ENCODE data around the gene DAZAP1.

The DAZAP1 gene

DNA sequence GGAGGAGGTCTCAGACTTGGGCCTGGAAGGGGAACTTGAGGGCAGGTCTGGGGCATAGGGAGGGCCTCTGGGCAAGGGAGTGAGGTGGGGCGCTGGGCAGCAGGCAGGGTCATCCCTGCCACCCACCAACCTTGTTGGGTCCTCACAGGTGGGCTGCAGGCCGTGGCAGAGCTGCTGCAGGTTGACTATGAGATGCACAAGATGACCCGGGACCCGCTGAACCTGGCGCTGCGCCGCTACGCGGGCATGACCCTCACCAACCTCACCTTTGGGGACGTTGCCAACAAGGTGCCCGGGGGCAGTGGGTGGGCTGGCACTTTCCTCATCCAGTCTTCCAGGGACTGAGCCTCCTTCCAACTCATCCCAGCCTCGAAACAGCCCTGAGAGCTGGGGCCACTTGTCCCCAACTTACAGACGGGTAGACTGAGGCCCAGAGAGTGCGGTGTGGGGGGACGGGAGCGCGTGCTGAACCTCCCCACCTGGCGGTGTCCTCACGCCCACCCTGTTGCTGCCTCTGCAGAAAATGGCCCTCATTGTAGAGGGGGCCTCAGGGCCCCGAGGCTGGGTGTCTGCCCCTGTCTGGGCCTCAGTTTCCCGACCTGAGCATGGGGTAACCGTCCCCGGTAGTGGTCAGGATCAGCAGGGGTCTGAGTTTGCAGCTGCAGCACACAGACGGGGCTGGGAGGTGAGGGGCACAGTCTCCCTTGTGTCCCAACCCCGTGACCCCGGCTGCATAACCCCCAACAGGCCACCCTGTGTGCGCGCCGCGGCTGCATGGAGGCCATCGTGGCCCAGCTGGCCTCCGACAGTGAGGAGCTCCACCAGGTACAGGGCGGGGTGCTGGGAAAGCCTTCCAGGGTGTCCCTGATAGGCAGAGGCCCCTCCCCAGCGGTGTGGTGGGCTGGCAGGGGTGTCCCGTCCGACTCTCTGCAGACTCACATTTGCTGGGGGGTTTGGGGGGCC lies 52.9 kb downstream of the DAZAP1 start:
- no peak for DNase-seq

DNA sequence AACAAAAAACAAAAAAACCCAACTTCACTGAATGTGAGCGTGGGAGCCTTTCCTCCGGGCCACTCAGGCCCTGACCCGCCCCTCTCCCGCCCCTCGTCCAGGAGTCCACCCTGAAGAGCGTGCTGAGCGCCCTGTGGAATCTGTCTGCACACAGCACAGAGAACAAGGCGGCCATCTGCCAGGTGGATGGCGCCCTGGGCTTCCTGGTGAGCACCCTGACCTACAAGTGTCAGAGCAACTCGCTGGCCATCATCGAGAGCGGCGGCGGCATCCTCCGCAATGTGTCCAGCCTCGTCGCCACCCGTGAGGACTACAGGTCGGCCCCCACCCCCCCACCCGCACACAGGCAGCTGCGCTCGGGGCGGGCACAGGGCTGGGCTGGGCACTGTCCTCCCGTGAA lies 54.5 kb downstream of the DAZAP1 start:
- DNase-seq = no peak

DNA sequence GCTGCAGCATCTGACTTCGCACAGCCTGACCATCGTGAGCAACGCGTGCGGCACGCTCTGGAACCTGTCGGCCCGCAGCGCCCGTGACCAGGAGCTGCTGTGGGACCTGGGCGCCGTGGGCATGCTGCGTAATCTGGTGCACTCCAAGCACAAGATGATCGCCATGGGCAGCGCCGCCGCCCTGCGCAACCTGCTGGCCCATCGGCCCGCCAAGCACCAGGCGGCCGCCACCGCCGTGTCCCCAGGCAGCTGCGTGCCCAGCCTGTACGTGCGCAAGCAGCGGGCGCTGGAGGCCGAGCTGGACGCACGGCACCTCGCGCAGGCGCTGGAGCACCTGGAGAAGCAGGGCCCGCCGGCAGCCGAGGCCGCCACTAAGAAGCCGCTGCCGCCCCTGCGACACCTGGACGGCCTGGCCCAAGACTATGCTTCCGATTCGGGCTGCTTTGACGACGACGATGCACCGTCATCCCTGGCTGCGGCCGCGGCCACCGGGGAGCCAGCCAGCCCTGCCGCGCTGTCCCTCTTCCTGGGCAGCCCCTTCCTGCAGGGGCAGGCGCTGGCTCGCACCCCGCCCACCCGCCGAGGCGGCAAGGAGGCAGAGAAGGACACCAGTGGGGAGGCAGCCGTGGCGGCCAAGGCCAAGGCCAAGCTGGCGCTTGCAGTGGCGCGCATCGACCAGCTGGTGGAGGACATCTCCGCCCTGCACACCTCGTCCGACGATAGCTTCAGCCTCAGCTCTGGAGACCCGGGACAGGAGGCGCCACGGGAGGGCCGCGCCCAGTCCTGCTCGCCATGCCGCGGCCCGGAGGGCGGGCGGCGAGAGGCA lies 58.0 kb downstream of the DAZAP1 start:
- no peak for DNase-seq

DNA sequence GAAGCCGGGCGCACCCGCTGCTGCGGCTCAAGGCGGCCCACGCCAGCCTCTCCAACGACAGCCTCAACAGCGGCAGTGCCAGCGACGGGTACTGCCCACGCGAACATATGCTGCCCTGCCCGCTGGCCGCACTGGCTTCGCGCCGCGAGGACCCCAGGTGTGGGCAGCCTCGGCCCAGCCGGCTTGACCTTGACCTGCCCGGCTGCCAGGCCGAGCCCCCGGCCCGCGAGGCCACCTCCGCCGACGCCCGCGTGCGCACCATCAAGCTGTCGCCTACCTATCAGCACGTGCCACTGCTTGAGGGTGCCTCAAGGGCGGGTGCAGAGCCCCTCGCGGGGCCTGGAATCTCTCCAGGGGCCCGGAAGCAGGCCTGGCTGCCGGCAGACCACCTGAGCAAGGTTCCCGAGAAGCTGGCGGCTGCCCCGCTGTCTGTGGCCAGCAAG lies 58.7 kb downstream of the DAZAP1 start:
- no peak for DNase-seq

DNA sequence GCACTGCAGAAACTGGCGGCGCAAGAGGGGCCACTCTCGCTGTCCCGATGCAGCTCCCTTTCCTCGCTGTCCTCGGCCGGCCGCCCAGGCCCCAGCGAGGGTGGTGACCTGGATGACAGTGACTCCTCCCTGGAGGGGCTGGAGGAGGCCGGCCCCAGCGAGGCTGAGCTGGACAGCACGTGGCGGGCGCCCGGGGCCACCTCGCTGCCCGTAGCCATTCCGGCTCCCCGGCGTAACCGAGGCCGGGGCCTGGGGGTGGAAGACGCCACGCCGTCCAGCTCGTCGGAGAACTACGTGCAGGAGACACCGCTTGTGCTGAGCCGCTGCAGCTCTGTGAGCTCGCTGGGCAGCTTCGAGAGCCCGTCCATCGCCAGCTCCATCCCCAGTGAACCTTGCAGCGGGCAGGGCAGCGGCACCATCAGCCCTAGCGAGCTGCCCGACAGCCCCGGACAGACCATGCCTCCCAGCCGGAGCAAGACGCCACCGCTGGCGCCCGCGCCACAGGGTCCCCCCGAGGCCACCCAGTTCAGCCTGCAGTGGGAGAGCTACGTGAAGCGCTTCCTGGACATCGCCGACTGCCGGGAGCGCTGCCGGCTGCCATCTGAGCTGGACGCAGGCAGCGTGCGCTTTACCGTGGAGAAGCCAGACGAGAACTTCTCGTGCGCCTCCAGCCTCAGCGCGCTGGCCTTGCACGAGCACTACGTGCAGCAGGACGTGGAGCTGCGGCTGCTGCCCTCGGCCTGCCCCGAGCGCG lies 59.3 kb downstream of the DAZAP1 start:
- no peak for DNase-seq

DNA sequence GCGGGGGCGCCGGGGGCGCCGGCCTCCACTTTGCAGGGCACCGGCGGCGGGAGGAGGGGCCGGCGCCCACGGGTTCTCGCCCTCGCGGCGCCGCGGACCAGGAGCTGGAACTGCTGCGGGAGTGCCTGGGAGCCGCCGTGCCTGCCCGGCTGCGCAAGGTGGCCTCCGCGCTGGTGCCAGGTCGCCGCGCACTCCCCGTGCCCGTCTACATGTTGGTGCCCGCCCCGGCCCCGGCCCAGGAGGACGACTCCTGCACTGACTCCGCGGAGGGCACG lies 59.8 kb downstream of the DAZAP1 start:
- no peak for DNase-seq

DNA sequence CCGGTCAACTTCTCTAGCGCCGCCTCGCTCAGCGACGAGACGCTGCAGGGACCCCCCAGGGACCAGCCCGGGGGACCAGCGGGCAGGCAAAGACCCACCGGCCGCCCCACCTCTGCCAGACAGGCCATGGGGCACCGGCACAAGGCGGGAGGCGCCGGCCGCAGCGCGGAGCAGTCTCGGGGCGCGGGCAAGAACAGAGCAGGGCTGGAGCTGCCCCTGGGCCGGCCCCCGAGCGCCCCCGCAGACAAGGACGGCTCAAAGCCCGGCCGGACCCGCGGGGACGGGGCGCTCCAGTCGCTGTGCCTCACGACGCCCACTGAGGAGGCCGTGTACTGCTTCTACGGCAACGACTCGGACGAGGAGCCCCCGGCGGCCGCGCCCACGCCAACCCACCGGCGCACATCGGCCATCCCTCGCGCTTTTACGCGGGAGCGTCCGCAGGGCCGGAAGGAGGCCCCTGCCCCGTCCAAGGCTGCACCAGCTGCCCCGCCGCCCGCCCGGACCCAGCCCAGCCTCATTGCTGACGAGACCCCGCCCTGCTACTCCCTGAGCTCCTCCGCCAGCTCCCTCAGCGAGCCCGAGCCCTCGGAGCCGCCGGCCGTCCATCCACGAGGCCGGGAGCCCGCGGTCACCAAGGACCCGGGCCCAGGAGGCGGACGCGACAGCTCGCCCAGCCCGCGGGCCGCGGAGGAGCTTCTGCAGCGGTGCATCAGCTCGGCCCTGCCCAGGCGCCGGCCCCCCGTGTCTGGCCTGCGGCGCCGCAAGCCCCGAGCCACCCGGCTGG lies 60.3 kb downstream of the DAZAP1 start:
- no peak for DNase-seq

DNA sequence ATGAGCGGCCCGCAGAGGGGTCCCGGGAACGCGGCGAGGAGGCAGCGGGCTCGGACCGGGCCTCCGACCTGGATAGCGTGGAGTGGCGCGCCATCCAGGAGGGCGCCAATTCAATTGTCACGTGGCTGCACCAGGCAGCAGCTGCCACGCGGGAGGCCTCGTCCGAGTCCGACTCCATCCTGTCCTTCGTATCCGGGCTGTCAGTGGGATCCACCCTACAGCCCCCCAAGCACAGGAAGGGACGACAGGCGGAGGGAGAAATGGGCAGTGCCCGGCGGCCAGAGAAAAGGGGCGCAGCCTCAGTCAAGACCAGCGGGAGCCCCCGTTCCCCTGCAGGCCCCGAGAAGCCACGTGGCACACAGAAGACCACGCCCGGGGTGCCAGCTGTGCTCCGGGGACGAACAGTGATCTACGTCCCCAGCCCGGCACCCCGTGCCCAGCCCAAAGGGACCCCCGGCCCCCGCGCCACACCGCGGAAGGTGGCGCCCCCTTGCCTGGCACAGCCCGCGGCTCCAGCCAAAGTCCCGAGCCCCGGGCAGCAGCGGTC lies 61.0 kb downstream of the DAZAP1 start:
- DNase-seq = no peak

DNA sequence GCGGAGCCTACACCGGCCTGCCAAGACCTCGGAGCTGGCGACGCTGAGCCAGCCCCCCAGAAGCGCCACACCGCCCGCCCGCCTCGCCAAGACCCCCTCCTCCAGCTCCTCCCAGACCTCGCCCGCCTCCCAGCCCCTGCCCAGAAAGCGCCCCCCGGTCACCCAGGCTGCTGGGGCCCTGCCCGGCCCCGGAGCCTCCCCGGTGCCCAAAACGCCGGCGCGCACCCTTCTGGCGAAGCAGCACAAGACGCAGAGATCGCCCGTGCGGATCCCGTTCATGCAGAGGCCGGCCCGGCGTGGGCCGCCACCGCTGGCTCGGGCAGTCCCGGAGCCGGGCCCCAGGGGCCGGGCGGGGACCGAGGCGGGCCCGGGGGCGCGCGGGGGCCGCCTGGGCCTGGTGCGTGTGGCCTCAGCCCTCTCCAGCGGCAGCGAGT lies 61.5 kb downstream of the DAZAP1 start:
- no peak for DNase-seq

DNA sequence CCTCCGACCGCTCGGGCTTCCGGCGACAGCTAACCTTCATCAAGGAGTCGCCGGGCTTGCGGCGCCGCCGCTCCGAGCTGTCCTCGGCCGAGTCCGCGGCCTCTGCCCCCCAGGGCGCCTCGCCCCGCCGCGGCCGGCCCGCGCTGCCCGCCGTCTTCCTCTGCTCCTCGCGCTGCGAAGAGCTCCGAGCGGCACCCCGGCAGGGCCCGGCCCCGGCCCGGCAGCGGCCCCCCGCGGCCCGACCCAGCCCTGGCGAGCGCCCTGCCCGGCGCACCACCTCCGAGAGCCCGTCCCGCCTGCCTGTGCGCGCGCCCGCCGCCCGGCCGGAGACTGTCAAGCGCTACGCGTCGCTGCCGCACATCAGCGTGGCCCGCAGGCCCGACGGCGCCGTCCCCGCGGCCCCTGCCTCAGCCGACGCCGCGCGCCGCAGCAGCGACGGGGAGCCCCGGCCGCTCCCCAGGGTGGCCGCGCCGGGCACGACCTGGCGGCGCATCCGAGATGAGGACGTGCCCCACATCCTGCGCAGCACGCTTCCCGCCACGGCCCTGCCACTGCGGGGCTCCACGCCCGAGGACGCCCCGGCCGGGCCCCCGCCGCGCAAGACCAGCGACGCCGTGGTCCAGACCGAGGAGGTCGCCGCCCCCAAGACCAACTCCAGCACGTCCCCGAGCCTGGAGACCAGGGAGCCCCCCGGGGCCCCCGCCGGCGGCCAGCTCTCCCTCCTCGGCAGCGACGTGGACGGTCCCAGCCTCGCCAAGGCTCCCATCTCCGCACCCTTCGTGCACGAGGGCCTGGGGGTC lies 62.1 kb downstream of the DAZAP1 start:
- DNase-seq = no peak

DNA sequence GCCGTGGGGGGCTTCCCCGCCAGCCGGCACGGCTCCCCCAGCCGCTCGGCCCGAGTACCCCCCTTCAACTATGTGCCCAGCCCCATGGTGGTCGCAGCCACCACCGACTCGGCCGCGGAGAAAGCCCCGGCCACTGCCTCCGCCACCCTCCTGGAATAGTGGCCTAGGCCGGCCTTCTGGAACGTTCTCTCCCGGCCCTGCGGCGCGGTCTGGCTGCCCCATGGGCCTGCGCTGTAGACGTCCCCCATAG lies 62.6 kb downstream of the DAZAP1 start:
- DNase-seq = no peak

DNA sequence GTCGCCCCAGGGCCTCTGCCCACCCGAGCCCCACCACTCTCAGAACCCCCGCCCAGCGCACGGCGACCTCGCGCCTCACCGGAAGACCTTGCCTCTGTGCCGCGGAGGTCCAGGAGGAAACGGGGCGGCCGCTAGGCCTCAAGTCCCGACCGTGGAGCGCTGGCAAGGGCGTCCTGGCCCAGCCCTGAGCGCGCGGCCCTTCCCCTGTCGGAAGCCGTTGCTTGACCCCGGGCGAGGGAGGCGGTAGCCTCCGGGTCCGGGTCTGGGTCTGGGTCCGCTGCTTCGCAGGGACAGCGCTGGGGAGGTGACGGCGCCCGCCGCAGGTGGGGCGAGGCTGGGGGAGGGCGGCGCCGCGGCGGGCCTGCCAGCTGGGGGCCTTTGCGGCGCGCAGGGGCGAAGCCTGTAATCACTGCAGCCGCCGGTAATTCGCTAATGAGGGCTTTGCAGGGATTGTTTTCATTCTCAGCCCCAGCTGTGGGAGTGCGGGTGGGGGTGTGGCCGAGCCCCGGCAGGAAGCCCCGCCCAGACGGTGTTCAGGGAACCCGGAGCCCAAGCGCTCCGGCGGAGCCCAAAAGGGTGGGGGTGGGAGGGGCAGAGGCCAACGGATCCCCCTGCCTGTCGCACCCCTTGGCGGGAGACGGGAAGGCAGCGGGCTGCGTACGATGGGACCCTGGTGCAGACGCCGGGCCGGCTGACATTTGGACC lies 63.1 kb downstream of the DAZAP1 start:
- no peak for DNase-seq

DNA sequence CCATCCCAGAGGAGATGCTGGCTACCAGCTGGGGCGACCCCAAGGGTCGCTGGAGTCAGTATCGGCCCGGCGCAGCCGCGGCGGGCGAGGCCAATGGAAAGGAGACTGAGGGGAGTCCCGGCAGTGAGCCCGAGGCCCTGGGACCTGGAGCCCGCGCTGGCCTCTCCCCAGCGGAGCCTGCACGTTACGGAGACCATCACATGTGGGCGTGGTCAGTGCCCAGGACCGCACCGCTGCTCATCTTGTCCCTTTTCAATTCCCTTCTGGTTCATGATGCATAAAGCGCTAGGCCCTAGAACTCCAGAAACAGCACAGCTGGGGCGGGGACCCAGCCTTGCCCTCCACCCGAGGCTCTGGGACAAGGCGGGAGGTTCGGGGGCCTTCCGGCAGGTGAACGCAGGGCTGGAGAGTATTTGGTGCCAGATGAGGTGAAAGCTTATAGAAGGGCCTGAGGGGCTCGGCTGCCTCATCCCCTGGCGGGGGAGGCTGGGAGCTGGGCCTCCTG lies 63.7 kb downstream of the DAZAP1 start:
- DNase-seq = no peak

DNA sequence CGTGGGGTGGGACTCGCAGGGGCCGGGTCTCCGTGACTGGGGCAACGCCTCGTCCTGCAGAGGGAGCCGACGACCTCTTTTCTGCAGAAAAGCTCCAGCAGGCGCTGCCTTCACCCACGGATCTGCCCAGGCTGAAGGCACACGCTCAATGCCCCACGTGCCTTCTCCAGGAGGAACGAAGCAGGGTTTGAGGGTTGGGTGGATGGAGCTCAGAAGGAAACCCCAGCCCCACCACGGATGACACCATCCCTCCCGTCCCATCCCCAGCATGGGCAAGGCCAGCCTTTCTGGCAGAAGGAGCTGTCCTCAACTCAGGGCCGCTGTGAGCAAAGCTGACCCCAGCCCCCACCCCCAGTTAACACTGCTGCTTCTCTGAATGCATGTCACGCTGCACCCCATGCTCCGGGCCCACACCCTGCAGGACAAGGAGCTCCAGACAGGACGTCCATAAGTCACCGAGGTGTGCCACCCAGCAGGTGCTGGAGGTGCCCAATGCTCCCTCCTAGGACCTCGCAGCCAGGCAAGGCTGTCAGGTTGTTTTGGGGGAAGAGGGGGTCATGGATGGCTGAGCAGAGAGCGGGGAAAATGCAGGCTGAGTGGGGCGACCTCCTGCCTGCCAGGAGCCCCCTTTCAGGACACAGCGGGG lies 64.3 kb downstream of the DAZAP1 start:
- no peak for DNase-seq

DNA sequence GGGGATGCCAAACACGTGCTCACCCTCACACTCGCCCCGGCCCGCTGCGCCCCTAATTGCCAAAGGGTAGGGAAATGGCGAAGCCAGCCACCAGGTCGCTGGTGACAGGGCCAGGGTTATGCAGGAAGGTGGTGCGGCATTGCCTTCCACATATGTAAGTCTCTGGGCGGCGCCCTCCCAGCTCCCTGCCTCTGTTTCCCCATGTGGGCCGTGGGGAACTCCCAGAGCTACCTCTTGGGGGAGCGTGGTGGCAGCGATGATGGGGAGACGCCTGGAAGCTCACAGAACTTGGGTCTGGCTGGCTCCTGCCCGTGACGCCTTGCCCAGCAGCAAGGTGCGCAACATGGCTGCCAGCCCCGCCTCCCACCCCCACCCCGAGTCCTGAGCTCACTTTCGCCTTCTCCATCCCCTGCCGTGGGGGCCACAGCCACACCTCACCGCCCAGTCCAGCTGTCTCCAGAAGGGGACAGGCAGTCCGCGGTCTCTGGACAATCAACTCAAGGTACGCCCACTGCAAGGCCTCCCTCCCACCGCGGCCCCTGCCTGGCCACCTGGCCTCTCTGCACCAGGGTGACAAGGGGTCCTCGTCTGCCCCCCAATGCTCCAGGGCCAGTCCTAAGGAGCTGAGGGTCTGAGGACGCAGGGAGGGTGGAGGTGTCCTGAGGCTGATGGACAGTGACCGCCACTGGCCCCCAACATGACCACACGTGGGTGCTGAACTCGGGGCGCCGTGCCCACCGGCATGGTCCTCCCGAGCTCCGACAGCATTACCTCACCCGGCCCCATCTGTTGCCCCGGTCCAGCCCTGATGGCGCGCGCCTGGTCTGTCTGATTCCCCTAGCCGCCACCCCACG lies 65.1 kb downstream of the DAZAP1 start:
- no peak for DNase-seq

DNA sequence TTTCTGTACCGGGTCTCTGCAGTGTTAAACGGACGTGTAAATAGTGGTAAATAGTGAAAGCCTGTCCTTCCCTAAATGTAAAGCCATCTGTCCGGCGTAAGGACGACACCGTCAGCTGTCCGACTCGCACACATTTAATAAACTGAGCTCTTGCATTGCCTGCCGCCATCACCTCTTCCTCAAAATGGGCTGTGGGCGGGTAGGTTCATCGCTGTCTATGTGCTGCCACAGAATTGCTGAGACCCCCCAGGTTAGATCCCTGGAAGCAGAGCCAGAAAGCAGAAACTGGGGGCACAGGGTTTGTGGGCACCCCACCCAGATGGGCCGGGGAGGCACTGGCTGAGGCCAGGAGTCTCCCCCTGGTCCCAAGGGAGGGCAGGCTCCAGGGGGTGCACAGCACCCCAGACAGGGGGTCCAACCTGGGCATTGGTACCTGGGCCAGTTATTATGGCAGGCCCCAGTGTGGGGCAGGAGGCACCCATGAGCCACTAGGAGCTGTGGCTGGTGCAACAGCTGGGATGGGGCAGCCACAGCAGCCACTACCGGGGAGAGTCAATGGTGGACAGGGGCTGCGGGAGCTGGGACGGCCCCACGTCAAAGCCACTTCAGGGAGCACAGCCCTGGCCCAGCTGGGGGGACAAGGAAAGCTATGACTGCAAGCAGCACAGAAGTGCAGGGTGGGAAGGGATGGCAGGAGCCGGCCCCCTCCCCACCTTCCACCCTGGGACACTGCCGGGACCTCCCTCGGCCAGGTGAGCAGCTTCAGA lies 65.9 kb downstream of the DAZAP1 start:
- no peak for DNase-seq

DNA sequence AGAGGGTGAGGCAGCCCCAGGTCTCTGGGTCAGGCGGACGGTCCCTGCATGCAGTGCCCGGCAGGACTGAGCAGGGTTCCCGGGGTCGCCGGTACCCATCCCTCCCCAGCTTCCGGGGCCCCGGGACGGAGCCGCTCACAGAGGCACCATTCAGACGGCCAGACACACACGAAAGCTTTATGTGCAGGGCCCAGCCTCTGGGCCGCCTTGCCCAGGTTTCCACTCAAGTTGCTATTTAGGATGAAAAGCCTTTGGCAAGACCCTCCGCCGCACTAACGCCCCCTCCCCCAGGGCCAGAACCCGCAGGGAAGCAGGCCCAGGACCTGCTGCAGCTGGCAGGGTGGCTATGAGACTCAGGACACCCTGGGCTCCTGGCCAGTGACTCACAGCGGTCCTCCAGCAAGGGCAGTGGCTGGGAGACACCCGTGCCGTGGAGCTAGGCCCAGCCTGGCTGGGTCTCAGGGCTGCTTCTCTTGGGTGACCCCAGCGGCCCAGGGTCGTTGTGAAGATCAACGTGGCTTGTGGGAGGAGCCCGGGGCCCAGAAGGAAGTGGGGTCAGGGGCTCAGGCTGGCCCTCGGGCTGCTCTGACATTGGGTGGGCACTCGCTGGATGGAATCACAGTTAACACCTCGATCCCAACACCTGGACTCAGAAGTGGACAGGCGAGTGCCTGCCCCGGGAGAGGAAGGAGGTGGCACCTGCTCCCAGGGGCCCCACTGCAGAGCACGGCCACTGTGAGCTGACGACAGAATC lies 66.8 kb downstream of the DAZAP1 start:
- DNase-seq = no peak

Data from SW 1271 (cell line).